Common myeloid progenitor, CD34-positive (primary cell): ENCODE results near the gene TKT.
"Not testable (repeated sequence)": the region's sequence is repeated elsewhere in the genome, so short reads cannot be mapped to it uniquely, and the experiment has no call there.

Experiments used
- CTCF ChIA-PET: fragments of 350-600 bp; sonication (Branson Sonifier 250); formaldehyde crosslinking; loops from one replicate; lab custom pipeline; 2021; ENCODE audit warnings: antibody characterized with exemption; lab: Charles Lee
- POLR2A ChIA-PET: fragments of 350-600 bp; sonication (Branson Sonifier 250); formaldehyde crosslinking; loops from one replicate; lab custom pipeline; 2021; ENCODE audit warnings: antibody characterized with exemption; lab: Charles Lee
- DNase-seq, 3 donors: peaks; one replicate each; pipeline versions ENCODE4 v3.0.0 to v3.0.0-alpha.2; 2013
- H3K27ac ChIP-seq, 2 experiments: 1 replicate in 1 of 2; 2 replicates in 1 of 2; pipeline ENCODE4 v1.7.0; 2013; ENCODE audit warnings: inconsistent platforms in 2 of 2, low read length in 2 of 2, mild to moderate bottlenecking in 2 of 2, low read depth in 1 of 2, moderate library complexity in 1 of 2; ENCODE audit not compliant: severe bottlenecking in 2 of 2, insufficient read depth in 1 of 2, poor library complexity in 1 of 2
- H3K27me3 ChIP-seq, 5 experiments: replicated peaks in 2 of 5; 1 replicate in 3 of 5; 2 replicates in 2 of 5; pipeline versions ENCODE4 v1.6.1 to v1.7.0; 2013; ENCODE audit warnings: low read length in 4 of 5, mild to moderate bottlenecking in 2 of 5, moderate library complexity in 2 of 5, inconsistent platforms in 1 of 5; ENCODE audit not compliant: insufficient read depth in 5 of 5, control insufficient read depth in 4 of 5
- H3K36me3 ChIP-seq, 4 experiments: 1 replicate in 2 of 4; 2 replicates in 2 of 4; pipeline versions ENCODE4 v1.6.1 to v1.7.0; 2013; ENCODE audit warnings: low read length in 3 of 4, control low read depth in 1 of 4, mild to moderate bottlenecking in 1 of 4; ENCODE audit not compliant: control insufficient read depth in 4 of 4, insufficient read depth in 4 of 4
- H3K4me1 ChIP-seq, 4 experiments: 1 replicate in 3 of 4; 2 replicates in 1 of 4; pipeline versions ENCODE4 v1.6.1 to v1.7.1; 2013; ENCODE audit warnings: low read length in 3 of 4, mild to moderate bottlenecking in 3 of 4, control low read depth in 1 of 4, inconsistent platforms in 1 of 4, moderate library complexity in 1 of 4; ENCODE audit not compliant: control insufficient read depth in 4 of 4, insufficient read depth in 4 of 4; ENCODE audit errors: control extremely low read depth in 1 of 4
- H3K4me3 ChIP-seq, 7 experiments: 1 replicate in 4 of 7; 2 replicates in 3 of 7; pipeline versions ENCODE4 v1.5.1 to v1.7.0; 2013; ENCODE audit warnings: mild to moderate bottlenecking in 7 of 7, low read length in 6 of 7, moderate library complexity in 6 of 7, inconsistent platforms in 2 of 7, low read depth in 2 of 7, control low read depth in 1 of 7; ENCODE audit not compliant: insufficient read depth in 4 of 7, control insufficient read depth in 1 of 7; ENCODE audit errors: extremely low read depth in 1 of 7
- H3K9me3 ChIP-seq, 5 experiments: 1 replicate in 4 of 5; 2 replicates in 1 of 5; pipeline versions ENCODE4 v1.6.1 to v1.7.1; 2013; ENCODE audit warnings: low read length in 4 of 5, mild to moderate bottlenecking in 2 of 5, inconsistent platforms in 1 of 5, low read depth in 1 of 5, moderate library complexity in 1 of 5; ENCODE audit not compliant: control insufficient read depth in 4 of 5, insufficient read depth in 2 of 5; ENCODE audit errors: control extremely low read depth in 1 of 5
- WGBS: methylation state at CpG from one replicate; pipeline ENCODE4 v1.1.5; 2013; ENCODE audit not compliant: insufficient coverage; 5-methylcytosine and 5-hydroxymethylcytosine counted together

Gene TKT

GRCh38 chr3:53256704-53257055, 858 bp upstream of the TKT start:
- DNase-seq, result no peak
- Histone ChIP-seq H3K27me3 (no peaks in the 10 kb centered on the region), H3K9me3 (no peaks in the 10 kb centered on the region), H3K27ac (no peak overlapping the region), H3K4me1 (peaks cover 10 to 36% (median 31%) of the 10 kb centered on the region in 4 experiments), H3K4me3 (no peak overlapping the region), H3K36me3 (peaks cover 0 to 6% (median 0%) of the 10 kb centered on the region in 4 experiments)
- 94% methylated on average over 2 of the region's 5 CpGs for WGBS
- ChIA-PET POLR2A (no interaction called here), CTCF (no interaction called here)

- Histone ChIP-seq H3K4me1 (peaks cover 20 to 47% (median 44%) of the 10 kb centered on the region in 4 experiments), H3K27ac (peak overlapping the region in 1 of 2 experiments; percentile 73), H3K27me3 (no peaks in the 10 kb centered on the region), H3K36me3 (peaks cover 0 to 11% (median 0%) of the 10 kb centered on the region in 4 experiments), H3K9me3 (no peaks in the 10 kb centered on the region), H3K4me3 (peak overlapping the region; percentile 78 to 96 (median 95))
- ChIA-PET POLR2A (interaction anchor here (0.5 to 1.0 kb wide), 2 partner anchors 29 to 438 kb away, joined by 3 read pairs; no protein-coding TSS in a partner anchor), CTCF (interaction anchor here (1.2 to 2.6 kb wide), 3 partner anchors 12 to 35 kb away, joined by 5 to 12 read pairs (median 10); no protein-coding TSS in a partner anchor)
- no peak for DNase-seq
- WGBS, result 0% methylated on average over 44 of the region's 44 CpGs
Measured at GRCh38 chr3:53255423-53255774, 423 bp downstream of the TKT start.

- Histone ChIP-seq H3K27ac (peak overlapping the region; percentile 46 to 73), H3K36me3 (peaks cover 0 to 11% (median 0%) of the 10 kb centered on the region in 4 experiments), H3K9me3 (no peaks in the 10 kb centered on the region), H3K4me3 (peak overlapping the region; percentile 78 to 96 (median 95)), H3K4me1 (peaks cover 20 to 54% (median 50%) of the 10 kb centered on the region in 4 experiments), H3K27me3 (no peaks in the 10 kb centered on the region)
- POLR2A ChIA-PET, result interaction anchor here (0.5 to 1.0 kb wide), 2 partner anchors 29 to 438 kb away, joined by 3 read pairs; no protein-coding TSS in a partner anchor
- peak; percentile 29 to 55 (median 48) for DNase-seq
- CTCF ChIA-PET, result interaction anchor here (1.2 to 2.6 kb wide), 5 partner anchors 11 to 34 kb away, joined by 3 to 12 read pairs (median 9); no protein-coding TSS in a partner anchor
- 1% methylated on average over 24 of the region's 32 CpGs for WGBS
Measured at GRCh38 chr3:53254509-53255422, 1.1 kb downstream of the TKT start.

- H3K4me1 ChIP-seq, result peaks cover 20 to 62% (median 59%) of the 10 kb centered on the region in 4 experiments
- peak overlapping the region in 1 of 2 experiments; percentile 73 for H3K27ac ChIP-seq
- 87% methylated on average over 4 of the region's 7 CpGs for WGBS
- H3K9me3 ChIP-seq, result no peaks in the 10 kb centered on the region
- DNase-seq, result peak in 1 of 3 donors; percentile 29
- no peaks in the 10 kb centered on the region for H3K27me3 ChIP-seq
- peak overlapping the region; percentile 78 to 96 (median 95) for H3K4me3 ChIP-seq
- ChIA-PET CTCF (interaction anchor here (0.9 to 2.6 kb wide), 5 partner anchors 10 to 34 kb away, joined by 3 to 12 read pairs (median 9); no protein-coding TSS in a partner anchor), POLR2A (interaction anchor here (1.0 kb wide), 1 partner anchor 28 kb away, joined by 3 read pairs; no protein-coding TSS in a partner anchor)
- peaks cover 0 to 11% (median 0%) of the 10 kb centered on the region in 4 experiments for H3K36me3 ChIP-seq
Measured at GRCh38 chr3:53253707-53254508, 1.9 kb downstream of the TKT start.

- Histone ChIP-seq H3K4me1 (peaks cover 24 to 71% (median 68%) of the 10 kb centered on the region in 4 experiments), H3K27ac (peak overlapping the region; percentile 25 to 76), H3K36me3 (peaks cover 0 to 15% (median 0%) of the 10 kb centered on the region in 4 experiments), H3K4me3 (peak overlapping the region in 5 of 7 experiments; percentile 7 to 96 (median 65))
- H3K9me3 ChIP-seq, DNase-seq, POLR2A ChIA-PET, H3K27me3 ChIP-seq: not testable (repeated sequence)
- CTCF ChIA-PET, result interaction anchor here (1.1 to 2.6 kb wide), 3 partner anchors 18 to 33 kb away, joined by 4 to 12 read pairs (median 9); no protein-coding TSS in a partner anchor
- WGBS, result 79% methylated on average over 7 of the region's 8 CpGs
Measured at GRCh38 chr3:53252947-53253322, 2.9 kb downstream of the TKT start.

GRCh38 chr3:53252096-53252946, 3.5 kb downstream of the TKT start:
- WGBS, result 0% methylated on average over 6 of the region's 10 CpGs
- Histone ChIP-seq H3K27me3 (no peaks in the 10 kb centered on the region), H3K9me3 (no peaks in the 10 kb centered on the region), H3K36me3 (peaks cover 0 to 19% (median 1%) of the 10 kb centered on the region in 4 experiments), H3K27ac (peak overlapping the region; percentile 74 to 76), H3K4me1 (peaks cover 27 to 76% (median 69%) of the 10 kb centered on the region in 4 experiments), H3K4me3 (peak overlapping the region in 6 of 7 experiments; percentile 43 to 96 (median 64))
- POLR2A ChIA-PET, result interaction anchor here (0.5 to 0.7 kb wide), 3 partner anchors 12 to 64 kb away, joined by 3 to 4 read pairs (median 4); no protein-coding TSS in a partner anchor
- CTCF ChIA-PET, result interaction anchor here (0.7 to 2.3 kb wide), 5 partner anchors 18 to 33 kb away, joined by 3 to 11 read pairs (median 4); no protein-coding TSS in a partner anchor
- DNase-seq, result peak; percentile 47 to 95 (median 93)
